HG02759 (cell line): ENCODE measurements around the gene NELL1.
"Not testable (repeated sequence)": the region's sequence is repeated elsewhere in the genome, so short reads cannot be mapped to it uniquely, and the experiment has no call there.

ENCODE experiments used
- ATAC-seq: cut with Tn5 transposase; IDR thresholded peaks from one replicate; pipeline ENCODE4 v1.9.1; 2021; ENCODE audit warnings: mild to moderate bottlenecking, moderate library complexity; ENCODE audit not compliant: unreplicated experiment

The NELL1 gene

GRCh38 chr11:21082853-21083252, 413.5 kb downstream of the NELL1 start:
- ATAC-seq = no peak

GRCh38 chr11:21088930-21089329, 419.5 kb downstream of the NELL1 start:
- ATAC-seq = no peak

- no peak for ATAC-seq
These were observed 435.3 kb downstream of the NELL1 start for GRCh38 chr11:21104641-21105040.

DNA sequence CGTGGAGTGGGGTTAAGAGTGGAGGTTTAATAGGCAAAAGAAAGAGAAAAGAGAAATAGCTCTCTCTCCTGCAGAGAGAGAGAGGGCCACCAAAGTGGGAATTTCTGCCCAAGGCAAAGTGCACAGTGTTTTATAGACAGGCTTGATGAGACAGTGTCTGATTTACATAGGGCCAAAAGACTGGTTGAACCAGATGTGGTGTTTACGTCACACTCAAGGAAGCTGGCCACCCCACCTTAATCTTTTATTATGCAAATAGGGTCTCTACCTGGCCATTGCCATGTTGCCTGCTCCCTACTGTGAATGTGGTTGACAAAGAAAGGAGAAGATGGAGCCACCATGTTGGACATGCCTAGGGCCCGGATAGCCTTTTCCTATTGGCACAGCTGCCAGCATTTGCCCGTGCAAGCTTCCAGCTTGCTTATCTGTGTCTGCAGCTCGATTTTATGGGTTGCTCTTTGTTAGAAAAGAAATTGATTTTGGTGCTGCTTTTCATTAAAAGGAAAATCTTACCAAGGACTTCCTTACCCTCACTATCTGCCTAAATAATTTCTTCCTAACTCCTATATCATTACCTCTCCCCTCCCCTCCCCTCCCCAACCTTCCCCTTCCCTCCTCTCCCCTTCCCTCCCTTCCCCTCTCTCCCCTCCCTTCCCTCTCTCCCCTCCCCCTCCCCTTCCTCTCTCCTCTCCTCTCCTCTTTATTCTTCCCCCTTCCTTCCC, 436.0 kb downstream of the NELL1 start:
- ATAC-seq = no peak

- ATAC-seq = no peak
These were observed 440.0 kb downstream of the NELL1 start for GRCh38 chr11:21109341-21109740.

- no peak for ATAC-seq
These were observed 441.0 kb downstream of the NELL1 start for GRCh38 chr11:21110415-21110814.

DNA sequence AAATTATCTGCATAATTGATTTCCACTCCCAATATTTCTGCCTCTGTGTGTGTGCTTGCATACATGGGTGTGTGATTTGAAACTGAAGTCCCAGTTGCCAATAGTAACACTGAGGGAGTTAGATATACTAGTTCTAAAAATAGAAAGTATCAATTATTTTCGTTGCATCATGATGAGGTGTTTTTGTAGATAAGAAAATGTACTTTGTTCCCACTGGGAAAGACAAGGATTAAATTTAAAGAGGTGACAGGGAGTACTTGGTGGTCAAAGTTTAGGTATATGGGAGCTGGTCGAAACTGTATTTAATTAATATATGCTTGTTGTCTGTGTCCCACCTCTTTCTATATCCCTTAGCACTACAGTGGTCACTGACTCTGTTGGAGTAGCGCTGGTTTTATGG, 444.5 kb downstream of the NELL1 start:
- ATAC-seq = no peak

DNA sequence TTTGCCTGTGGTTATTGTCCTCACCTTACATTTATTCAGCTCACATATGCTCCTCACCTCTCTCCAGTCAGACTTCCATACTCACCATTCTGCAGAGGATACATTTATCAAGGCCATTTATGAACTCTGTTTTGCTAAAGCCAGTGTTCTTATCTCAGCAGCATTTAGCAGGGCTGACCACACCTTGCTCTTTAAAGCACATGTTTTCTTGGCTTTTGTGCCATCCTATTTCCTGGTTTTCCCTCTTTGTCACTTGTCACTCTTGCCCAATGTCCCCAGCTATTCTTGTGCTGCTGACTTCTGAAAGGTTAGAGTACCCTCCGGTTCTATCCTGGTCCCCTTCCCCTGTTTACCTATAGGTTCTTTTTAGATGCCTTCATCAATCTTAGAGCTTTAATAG, 446.6 kb downstream of the NELL1 start:
- no peak for ATAC-seq

DNA sequence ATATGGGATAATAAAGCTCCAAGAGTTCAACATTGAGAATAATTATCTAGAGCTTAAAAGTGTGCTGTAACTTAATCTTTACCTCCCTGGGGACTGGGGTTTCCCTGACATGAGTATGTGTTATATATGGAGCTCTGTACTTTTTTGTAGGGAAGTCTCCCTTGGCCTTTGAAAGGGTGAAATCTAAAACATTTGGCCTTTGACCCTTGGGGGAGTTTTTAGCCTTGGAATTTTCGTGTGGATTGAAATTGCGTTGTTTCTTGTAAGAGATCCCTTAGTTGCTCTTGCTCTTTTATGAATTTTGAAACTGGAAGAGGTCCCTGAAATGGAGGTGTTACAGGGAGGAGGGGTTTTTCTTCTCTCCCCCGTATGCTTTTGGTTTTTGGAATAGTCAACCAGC, 450.0 kb downstream of the NELL1 start:
- ATAC-seq = no peak

DNA sequence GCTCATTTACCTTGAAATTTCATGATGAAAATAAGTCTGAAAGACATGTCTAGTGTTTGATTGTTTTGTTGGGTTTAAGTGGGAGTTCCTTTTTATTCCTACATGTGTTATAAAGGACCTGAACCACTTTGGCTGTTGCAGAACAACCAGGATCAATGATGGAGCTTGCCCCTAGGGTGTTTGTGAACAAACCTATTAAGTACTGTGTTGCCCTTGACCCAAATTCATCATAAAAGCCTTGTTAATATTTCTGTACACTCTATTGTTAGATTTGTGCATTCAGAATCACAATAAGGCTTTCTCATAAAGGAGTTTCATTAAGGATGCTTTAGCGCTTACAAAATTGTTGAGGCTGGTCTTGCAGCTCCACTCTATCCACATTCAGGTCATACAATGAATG, 452.6 kb downstream of the NELL1 start:
- ATAC-seq = no peak

- ATAC-seq = no peak
These were observed 453.1 kb downstream of the NELL1 start for GRCh38 chr11:21122523-21122922.

DNA sequence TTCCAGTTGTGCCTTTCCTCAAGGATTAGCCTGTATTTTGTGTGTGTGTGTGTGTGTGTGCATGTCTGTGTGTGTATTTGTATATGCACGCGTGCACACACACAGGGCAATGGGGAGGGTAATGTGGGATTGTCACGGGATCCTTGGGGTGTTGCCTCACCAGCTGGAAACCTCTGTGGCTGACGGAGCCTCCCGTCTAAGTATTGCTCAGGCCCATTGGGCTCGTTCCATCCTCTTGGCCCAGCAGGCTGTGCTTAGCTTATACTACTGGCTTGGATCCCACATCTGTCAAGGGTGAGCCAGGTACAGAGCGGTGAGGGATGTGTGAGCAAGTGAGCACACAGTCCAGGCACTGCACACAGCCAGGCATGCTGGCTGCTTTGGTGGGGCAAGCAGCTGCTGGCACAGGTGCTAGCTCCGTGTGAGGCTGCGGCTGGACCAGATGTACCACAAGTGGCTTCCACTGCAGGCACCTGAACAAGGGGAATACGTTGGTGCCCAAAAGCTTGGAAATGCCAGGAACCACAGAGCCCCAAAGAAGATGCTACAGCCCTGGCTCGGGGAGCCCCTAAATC, 462.8 kb downstream of the NELL1 start:
- no peak for ATAC-seq

- ATAC-seq = no peak
These were observed 463.9 kb downstream of the NELL1 start for GRCh38 chr11:21133244-21133643.

DNA sequence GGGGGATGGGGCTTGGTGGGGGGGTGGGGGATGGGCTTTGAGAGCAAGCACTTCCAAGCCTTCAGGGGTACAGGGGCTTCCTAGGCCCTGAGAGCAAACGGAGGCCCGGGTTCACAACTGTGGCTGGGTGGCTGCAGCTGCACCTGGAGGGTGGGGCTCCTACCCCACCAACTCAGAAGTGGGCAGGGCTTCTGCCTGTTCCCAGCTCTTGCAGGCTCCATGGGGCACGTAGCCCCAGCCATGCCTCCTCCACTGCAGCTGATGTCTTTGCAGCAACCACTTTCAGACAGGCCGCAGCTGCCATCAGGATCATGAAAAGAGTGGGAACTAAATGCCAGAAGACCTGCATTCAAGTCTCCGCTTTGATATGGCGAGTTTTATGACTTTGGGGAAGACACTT, 464.3 kb downstream of the NELL1 start:
- no peak for ATAC-seq

DNA sequence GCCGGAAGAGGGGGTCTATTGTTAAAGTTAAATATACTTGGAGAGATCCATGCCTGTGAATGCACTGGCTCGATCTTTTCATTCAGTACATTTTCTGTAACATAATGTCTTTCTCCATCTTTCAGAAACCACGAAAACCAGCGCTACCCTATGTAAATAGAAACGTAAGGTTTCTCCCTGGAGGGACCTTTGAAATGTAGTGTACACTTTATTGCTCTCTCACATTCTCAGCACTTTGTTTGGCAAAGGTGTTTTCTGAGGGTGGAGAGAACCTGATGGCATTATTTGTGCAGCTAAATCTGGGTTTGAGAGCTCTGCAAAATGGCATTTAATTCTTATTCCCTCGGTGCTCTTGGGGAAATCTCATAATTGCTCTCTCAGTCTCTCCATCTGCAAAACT, 468.4 kb downstream of the NELL1 start:
- ATAC-seq = no peak

- ATAC-seq = not testable (repeated sequence)
These were observed 472.2 kb downstream of the NELL1 start for GRCh38 chr11:21141557-21141956.

- no peak for ATAC-seq
These were observed 472.6 kb downstream of the NELL1 start for GRCh38 chr11:21142007-21142406.

- ATAC-seq = no peak
These were observed 475.1 kb downstream of the NELL1 start for GRCh38 chr11:21144531-21144930.

DNA sequence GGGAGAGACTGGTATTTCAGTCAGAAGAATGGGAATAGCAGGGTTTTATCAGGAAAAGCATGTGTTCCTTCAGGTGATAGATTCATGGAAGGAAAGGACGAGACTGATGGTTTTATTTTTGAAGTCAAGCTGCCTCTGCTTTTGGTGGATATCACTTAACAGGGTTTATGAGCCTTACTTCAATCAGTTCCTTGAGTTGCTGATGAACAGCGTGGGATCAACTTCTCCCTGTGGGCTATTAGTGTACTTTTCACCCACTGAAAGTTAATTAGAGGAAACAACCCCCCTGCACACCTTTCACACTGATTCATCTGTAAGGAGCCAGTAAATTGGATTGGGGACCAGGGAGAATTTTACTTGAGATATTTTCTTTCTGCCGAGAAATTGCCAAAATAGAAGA, 479.0 kb downstream of the NELL1 start:
- ATAC-seq = no peak

GRCh38 chr11:21160140-21160539, 490.8 kb downstream of the NELL1 start:
- no peak for ATAC-seq

- no peak for ATAC-seq
These were observed 500.3 kb downstream of the NELL1 start for GRCh38 chr11:21169639-21170038.

GRCh38 chr11:21173476-21173875, 504.1 kb downstream of the NELL1 start:
- ATAC-seq = no peak

GRCh38 chr11:21174781-21175180, 505.4 kb downstream of the NELL1 start:
- no peak for ATAC-seq
